ENCODE results near the gene ROPN1L. TPM values are rescaled to one million over a fixed set of nuclear protein-coding genes. Genes with fewer than 3 reads are reported as not detected.
"Not testable (repeated sequence)": the region's sequence is repeated elsewhere in the genome, so short reads cannot be mapped to it uniquely, and the experiment has no call there.

Gene ROPN1L
- total RNA-seq, 1 experiment from 2014 or later = 2.9 TPM

DNA sequence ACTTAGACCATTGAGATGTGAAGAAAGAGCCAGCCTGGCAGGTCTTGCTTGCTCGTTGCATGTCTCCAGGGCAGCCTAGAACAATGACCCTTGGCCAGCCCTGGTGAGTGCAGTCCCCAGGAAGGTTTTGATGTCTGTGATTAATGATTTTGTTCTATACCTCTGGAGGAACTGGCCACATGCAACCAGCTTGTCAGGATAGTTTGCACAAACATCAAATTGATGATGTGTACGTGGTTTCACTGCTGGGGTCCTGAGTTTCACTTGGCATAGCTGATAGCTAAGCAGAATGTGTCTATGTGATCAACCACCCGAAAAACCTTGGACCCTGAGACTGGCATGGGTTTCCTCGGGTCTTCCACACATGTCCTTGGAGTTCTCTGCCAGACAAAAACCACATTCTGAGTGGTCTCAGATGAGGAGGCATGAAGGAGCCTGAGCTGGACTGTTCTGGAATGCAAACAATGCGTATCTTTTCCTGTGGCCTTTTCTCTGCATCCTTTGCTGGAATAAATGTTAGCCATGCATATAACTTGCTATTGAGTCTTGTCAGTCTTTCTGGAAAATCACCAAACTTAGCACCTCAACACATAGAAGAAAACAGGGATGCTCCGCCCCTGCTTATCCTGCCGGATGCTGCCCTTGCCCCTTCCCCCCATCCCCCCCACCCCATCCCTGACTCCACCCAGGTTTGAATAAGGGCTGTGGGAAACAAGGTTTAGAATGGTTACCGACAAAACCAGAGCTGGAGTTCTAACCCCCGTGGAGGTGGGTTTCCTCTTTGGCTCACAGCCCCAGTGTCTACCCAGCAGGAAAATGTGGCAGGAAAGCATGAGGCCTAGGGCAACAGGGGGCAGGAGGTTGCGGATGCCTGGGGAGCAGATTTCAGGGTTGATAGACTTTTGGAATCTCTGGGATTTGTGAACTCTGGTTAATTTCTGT is 72.1 kb downstream of the ROPN1L start:
- DNase-seq (ENCODE audit: low read depth in 1 of 2, low spot score in 2 of 2) = peak; percentile 87 to 95
- Histone ChIP-seq H3K4me3 (no peak overlapping the region), H3K27ac (peak overlapping the region; percentile 91), H3K36me3 (no peaks in the 10 kb centered on the region), H3K9me3 (replicated peaks) (no peaks in the 10 kb centered on the region), H3K27me3 (replicated peaks) (no peaks in the 10 kb centered on the region), H3K4me1 (replicated peaks) (peaks cover 30% of the 10 kb centered on the region)

DNA sequence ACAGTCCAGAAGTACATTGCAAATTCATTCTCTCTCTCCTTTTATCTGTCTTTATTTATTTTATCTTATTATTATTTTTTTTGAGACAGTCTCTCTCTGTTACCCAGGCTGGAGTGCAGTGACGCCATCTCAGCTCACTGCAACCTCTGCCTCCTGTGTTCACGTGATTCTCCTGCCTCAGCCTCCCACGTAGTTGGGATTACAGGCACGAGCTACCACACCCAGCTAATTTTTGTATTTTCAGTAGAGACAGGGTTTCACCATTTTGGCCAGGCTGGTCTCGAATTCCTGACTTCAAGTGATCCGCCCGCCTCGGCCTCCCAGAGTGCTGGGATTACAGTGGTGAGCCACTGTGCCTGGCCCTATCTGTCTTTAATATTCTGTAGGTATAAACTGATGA is 72.9 kb downstream of the ROPN1L start:
- H3K36me3 ChIP-seq; H3K27me3 ChIP-seq (replicated peaks); H3K9me3 ChIP-seq (replicated peaks); H3K4me3 ChIP-seq: not testable (repeated sequence)
- H3K27ac ChIP-seq = peak overlapping the region; percentile 91
- H3K4me1 ChIP-seq (replicated peaks) = peaks cover 37% of the 10 kb centered on the region
- peak; percentile 37 to 63 for DNase-seq (ENCODE audit: low read depth in 1 of 2, low spot score in 2 of 2)

Other genes starting within 250 kb of the ROPN1L start
- 40.0 and 68.9 TPM in 2 replicates for gene ATPSCKMT, start 192.0 kb upstream of the ROPN1L start, total RNA-seq (2014; rRNA removed; shearing (Covaris generic))
- gene CCT5, start 191.6 kb upstream of the ROPN1L start, total RNA-seq (2014; rRNA removed; shearing (Covaris generic)) = 1,250 and 1,372 TPM in 2 replicates
- 1.4 TPM in 1 of 2 replicates, not detected in the other for gene CMBL, start 134.0 kb upstream of the ROPN1L start, total RNA-seq (2014; rRNA removed; shearing (Covaris generic))
- gene MARCHF6, start 88.2 kb upstream of the ROPN1L start, total RNA-seq (2014; rRNA removed; shearing (Covaris generic)) = 32.4 and 46.5 TPM in 2 replicates
- 10.2 and 10.3 TPM in 2 replicates for gene ANKRD33B, start 122.2 kb downstream of the ROPN1L start, total RNA-seq (2014; rRNA removed; shearing (Covaris generic))

All from SJSA1 (cell line).